ENCODE data around the gene CAPN3. TPM values are rescaled to one million over a fixed set of nuclear protein-coding genes. Genes with fewer than 3 reads are reported as not detected.

Gene CAPN3
- total RNA-seq, 1 donor from 2014 or later, result 7.1 TPM

- Histone ChIP-seq H3K27ac (no peak overlapping the region), H3K4me3 (no peak overlapping the region), H3K27me3 (no peaks in the 10 kb centered on the region), H3K9me3 (no peaks in the 10 kb centered on the region), H3K36me3 (peaks cover 0 to 7% of the 10 kb centered on the region in 2 donors), H3K4me1 (no peaks in the 10 kb centered on the region)
- intact Hi-C loops (cut with DNase I), result no loop called here
- no peak for DNase-seq (ENCODE audit: low spot score in 2 of 2)
- TF ChIP-seq, protein P1, sequence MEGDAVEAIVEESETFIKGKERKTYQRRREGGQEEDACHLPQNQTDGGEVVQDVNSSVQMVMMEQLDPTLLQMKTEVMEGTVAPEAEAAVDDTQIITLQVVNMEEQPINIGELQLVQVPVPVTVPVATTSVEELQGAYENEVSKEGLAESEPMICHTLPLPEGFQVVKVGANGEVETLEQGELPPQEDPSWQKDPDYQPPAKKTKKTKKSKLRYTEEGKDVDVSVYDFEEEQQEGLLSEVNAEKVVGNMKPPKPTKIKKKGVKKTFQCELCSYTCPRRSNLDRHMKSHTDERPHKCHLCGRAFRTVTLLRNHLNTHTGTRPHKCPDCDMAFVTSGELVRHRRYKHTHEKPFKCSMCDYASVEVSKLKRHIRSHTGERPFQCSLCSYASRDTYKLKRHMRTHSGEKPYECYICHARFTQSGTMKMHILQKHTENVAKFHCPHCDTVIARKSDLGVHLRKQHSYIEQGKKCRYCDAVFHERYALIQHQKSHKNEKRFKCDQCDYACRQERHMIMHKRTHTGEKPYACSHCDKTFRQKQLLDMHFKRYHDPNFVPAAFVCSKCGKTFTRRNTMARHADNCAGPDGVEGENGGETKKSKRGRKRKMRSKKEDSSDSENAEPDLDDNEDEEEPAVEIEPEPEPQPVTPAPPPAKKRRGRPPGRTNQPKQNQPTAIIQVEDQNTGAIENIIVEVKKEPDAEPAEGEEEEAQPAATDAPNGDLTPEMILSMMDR (IDR thresholded peaks at IDR 0.05), result peak in 1 of 3 experiments; percentile 11
Observed at GRCh38 chr15:42385206-42385979, 26.1 kb downstream of the CAPN3 start.

- Histone ChIP-seq H3K9me3 (no peaks in the 10 kb centered on the region), H3K4me1 (no peaks in the 10 kb centered on the region), H3K27me3 (no peaks in the 10 kb centered on the region), H3K4me3 (no peak overlapping the region), H3K36me3 (peaks cover 0 to 7% of the 10 kb centered on the region in 2 donors), H3K27ac (no peak overlapping the region)
- TF ChIP-seq, protein P1 (IDR thresholded peaks at IDR 0.05), result no peak
- no peak for DNase-seq (ENCODE audit: low spot score in 2 of 2)
- intact Hi-C loops (cut with DNase I), result no loop called here
Observed at GRCh38 chr15:42385980-42386700, 26.8 kb downstream of the CAPN3 start.

DNA sequence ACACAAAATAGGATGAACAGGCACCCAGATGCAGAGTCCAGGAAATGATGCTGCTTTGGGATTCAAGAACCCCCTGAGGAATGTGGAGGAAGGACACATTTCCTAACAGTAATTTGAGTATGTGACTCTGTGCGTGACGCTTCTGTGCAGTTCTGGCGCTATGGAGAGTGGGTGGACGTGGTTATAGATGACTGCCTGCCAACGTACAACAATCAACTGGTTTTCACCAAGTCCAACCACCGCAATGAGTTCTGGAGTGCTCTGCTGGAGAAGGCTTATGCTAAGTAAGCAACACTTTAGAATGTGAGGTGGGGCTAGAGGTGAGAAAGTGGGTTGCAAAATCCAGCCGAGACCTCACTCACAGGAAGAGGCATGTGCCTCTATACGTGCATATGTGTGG, 28.3 kb downstream of the CAPN3 start:
- Histone ChIP-seq H3K27ac (no peak overlapping the region), H3K36me3 (peaks cover 0 to 7% of the 10 kb centered on the region in 2 donors), H3K4me1 (no peaks in the 10 kb centered on the region), H3K4me3 (no peak overlapping the region), H3K9me3 (no peaks in the 10 kb centered on the region), H3K27me3 (no peaks in the 10 kb centered on the region)
- intact Hi-C loops (cut with DNase I), result no loop called here
- TF ChIP-seq, protein P1 (IDR thresholded peaks at IDR 0.05), result no peak
- DNase-seq (ENCODE audit: low spot score in 2 of 2), result no peak

- H3K4me3 ChIP-seq, result no peak overlapping the region
- intact Hi-C loops (cut with DNase I), result no loop called here
- H3K36me3 ChIP-seq, result no peaks in the 10 kb centered on the region
- H3K27ac ChIP-seq, result no peak overlapping the region
- no peaks in the 10 kb centered on the region for H3K9me3 ChIP-seq
- H3K4me1 ChIP-seq, result no peaks in the 10 kb centered on the region
- H3K27me3 ChIP-seq, result no peaks in the 10 kb centered on the region
- TF ChIP-seq, protein P1 (IDR thresholded peaks at IDR 0.05), result no peak
- no peak for DNase-seq (ENCODE audit: low spot score in 2 of 2)
Observed at GRCh38 chr15:42392309-42393024, 33.2 kb downstream of the CAPN3 start.

DNA sequence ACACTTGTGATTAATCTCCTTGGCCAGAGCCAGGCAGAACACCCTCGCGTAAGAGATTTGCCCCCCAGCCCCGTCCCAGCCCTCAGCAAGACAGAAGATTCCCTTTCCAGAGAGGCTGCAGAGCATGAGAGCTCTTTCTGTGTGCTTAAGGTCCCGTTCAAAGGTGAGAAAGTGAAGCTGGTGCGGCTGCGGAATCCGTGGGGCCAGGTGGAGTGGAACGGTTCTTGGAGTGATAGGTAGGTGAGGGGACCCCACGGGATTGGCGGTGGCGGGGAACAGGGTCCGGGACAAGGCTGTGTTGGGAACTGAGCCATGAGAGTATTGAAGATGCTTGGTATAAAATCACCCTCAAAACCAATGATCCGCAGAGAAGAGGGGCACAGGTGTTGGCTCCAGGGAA, 34.8 kb downstream of the CAPN3 start:
- intact Hi-C loops (cut with DNase I), result no loop called here
- Histone ChIP-seq H3K36me3 (peaks cover 0 to 3% of the 10 kb centered on the region in 2 donors), H3K4me1 (no peaks in the 10 kb centered on the region), H3K27ac (no peak overlapping the region), H3K9me3 (no peaks in the 10 kb centered on the region), H3K27me3 (no peaks in the 10 kb centered on the region), H3K4me3 (no peak overlapping the region)
- TF ChIP-seq, protein P1 (IDR thresholded peaks at IDR 0.05), result no peak
- DNase-seq (ENCODE audit: low spot score in 2 of 2), result peak in 1 of 2 donors; percentile 35
